ENCODE data around the gene ATP2A3. TPM values are rescaled to one million over a fixed set of nuclear protein-coding genes. Genes with fewer than 3 reads are reported as not detected.

ATP2A3 gene
- total RNA-seq, 1 donor from 2014 or later: 0.53 TPM

- DNase-seq (ENCODE audit: low read depth, low spot score): no peak
These were observed 9.4 kb upstream of the ATP2A3 start for GRCh38 chr17:3973495-3974137.

GRCh38 chr17:3972931-3973330, 8.7 kb upstream of the ATP2A3 start:
- DNase-seq (ENCODE audit: low read depth, low spot score): no peak

- no peak for DNase-seq (ENCODE audit: low read depth, low spot score)
These were observed 8.1 kb upstream of the ATP2A3 start for GRCh38 chr17:3972281-3972731.

- no peak for DNase-seq (ENCODE audit: low read depth, low spot score)
These were observed 6.4 kb upstream of the ATP2A3 start for GRCh38 chr17:3970668-3971067.

GRCh38 chr17:3969963-3970362, 5.7 kb upstream of the ATP2A3 start:
- no peak for DNase-seq (ENCODE audit: low read depth, low spot score)

GRCh38 chr17:3968886-3969524, 4.8 kb upstream of the ATP2A3 start:
- no peak for DNase-seq (ENCODE audit: low read depth, low spot score)

- no peak for DNase-seq (ENCODE audit: low read depth, low spot score)
These were observed 3.8 kb upstream of the ATP2A3 start for GRCh38 chr17:3968015-3968414.

GRCh38 chr17:3966720-3967363, 2.6 kb upstream of the ATP2A3 start:
- DNase-seq (ENCODE audit: low read depth, low spot score): no peak

GRCh38 chr17:3965118-3965800, 1.0 kb upstream of the ATP2A3 start:
- DNase-seq (ENCODE audit: low read depth, low spot score): no peak

- DNase-seq (ENCODE audit: low read depth, low spot score): no peak
These were observed 718 bp downstream of the ATP2A3 start for GRCh38 chr17:3963237-3964201.

GRCh38 chr17:3962965-3963236, 1.3 kb downstream of the ATP2A3 start:
- DNase-seq (ENCODE audit: low read depth, low spot score): no peak

- no peak for DNase-seq (ENCODE audit: low read depth, low spot score)
These were observed 1.8 kb downstream of the ATP2A3 start for GRCh38 chr17:3962217-3962964.

- DNase-seq (ENCODE audit: low read depth, low spot score): no peak
These were observed 2.6 kb downstream of the ATP2A3 start for GRCh38 chr17:3961564-3962047.

- DNase-seq (ENCODE audit: low read depth, low spot score): no peak
These were observed 3.5 kb downstream of the ATP2A3 start for GRCh38 chr17:3960764-3961163.

GRCh38 chr17:3959921-3960601, 4.2 kb downstream of the ATP2A3 start:
- DNase-seq (ENCODE audit: low read depth, low spot score): no peak

GRCh38 chr17:3959295-3959899, 4.8 kb downstream of the ATP2A3 start:
- DNase-seq (ENCODE audit: low read depth, low spot score): no peak

- no peak for DNase-seq (ENCODE audit: low read depth, low spot score)
These were observed 6.3 kb downstream of the ATP2A3 start for GRCh38 chr17:3957735-3958599.

- DNase-seq (ENCODE audit: low read depth, low spot score): no peak
These were observed 7.3 kb downstream of the ATP2A3 start for GRCh38 chr17:3956983-3957382.

Measured in pulmonary artery endothelial cell (primary cell).